Lower lobe of right lung (tissue), 2 donors: ENCODE measurements around the gene GALNTL6. TPM values are rescaled to one million over a fixed set of nuclear protein-coding genes. Genes with fewer than 3 reads are reported as not detected.

Source experiments
- ATAC-seq, 2 donors: fragments of 200-7000 bp; cut with Tn5 transposase; one replicate each; pipeline ENCODE4 v1.9.1; 2020 to 2022; ENCODE audit warnings: mild to moderate bottlenecking in 2 of 2, moderate library complexity in 2 of 2
- DNase-seq: peaks from one replicate; pipeline ENCODE4 v3.0.0-alpha.2; 2020
- H3K27ac ChIP-seq: fragments of 200-600 bp; one replicate; pipeline ENCODE4 v1.8.0; 2022
- H3K27me3 ChIP-seq: fragments of 200-600 bp; one replicate; pipeline ENCODE4 v1.8.0; 2022; ENCODE audit warnings: low read depth
- H3K36me3 ChIP-seq: fragments of 200-600 bp; one replicate; pipeline ENCODE4 v1.8.0; 2022; ENCODE audit warnings: mild to moderate bottlenecking
- H3K4me1 ChIP-seq: fragments of 200-600 bp; one replicate; pipeline ENCODE4 v1.8.0; 2022
- H3K4me3 ChIP-seq: fragments of 200-600 bp; one replicate; pipeline ENCODE4 v1.8.0; 2022; ENCODE audit warnings: mild to moderate bottlenecking
- H3K9me3 ChIP-seq: fragments of 200-600 bp; one replicate; pipeline ENCODE4 v1.8.0; 2022
- intact Hi-C: fragments of 100-400 bp; cut with DNase I; formaldehyde crosslinking; loops from one replicate; pipeline ENCODE4 v1.11.0; 2022
- total RNA-seq: library from RNA; stranded (reverse); fragmentation: NEBNext Ultra II Directional; extraction: Animal tissue kit (Norgen Biotek cat#: 25700); gene quantifications from one replicate; pipeline ENCODE4 v1.2.1, GENCODE V29; 2021
- TF ChIP-seq, protein P1 (sequence below): fragments of 200-600 bp; IDR thresholded peaks from one replicate; pipeline ENCODE4 v1.8.0; 2022; ENCODE audit warnings: antibody characterized with exemption, mild to moderate bottlenecking
- donor health status: DM: no; HTN: yes; CAD: no; lungs with severe emphysema.

Gene GALNTL6
- total RNA-seq, 1 donor from 2014 or later, result not detected

DNA sequence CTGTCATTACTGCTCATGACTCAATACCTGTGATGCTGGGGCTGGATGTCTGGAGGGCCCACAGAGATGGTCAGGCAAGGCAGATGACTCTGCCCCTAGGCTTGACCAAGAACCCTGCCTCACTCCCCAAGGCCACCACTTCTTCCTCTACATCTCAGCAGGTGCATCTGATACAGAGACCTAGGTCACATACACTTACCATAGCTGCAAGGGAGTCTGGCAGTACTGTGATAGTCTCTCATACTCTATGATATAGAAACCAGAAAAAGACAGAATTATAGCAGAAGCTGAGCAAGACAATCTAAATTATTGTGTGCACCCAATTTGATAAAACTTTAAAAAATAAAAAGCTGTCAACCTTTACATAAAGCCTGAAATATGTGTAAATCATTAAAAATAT, 878.3 kb downstream of the GALNTL6 start:
- no peak for DNase-seq

DNA sequence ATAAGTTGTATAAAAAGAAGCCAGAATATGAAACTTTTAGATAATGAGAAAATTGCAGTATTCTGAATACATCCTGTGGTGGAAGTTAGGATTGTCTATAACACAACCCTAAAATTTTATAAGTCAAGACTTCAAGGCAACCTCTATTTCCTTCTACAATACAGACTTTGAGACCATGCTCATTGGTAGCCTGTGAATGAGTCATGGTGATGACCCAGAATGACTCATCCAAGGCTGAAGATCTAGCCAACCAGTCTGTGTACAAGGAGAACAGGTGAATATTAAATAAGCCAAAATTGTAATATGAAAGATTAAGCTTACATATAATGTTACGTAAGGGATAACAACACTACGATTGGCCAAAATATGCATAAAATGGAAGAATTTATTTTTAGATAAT, 879.5 kb downstream of the GALNTL6 start:
- H3K27me3 ChIP-seq, result no peaks in the 10 kb centered on the region
- no peak for DNase-seq
- no peak overlapping the region for H3K27ac ChIP-seq
- TF ChIP-seq, protein P1, sequence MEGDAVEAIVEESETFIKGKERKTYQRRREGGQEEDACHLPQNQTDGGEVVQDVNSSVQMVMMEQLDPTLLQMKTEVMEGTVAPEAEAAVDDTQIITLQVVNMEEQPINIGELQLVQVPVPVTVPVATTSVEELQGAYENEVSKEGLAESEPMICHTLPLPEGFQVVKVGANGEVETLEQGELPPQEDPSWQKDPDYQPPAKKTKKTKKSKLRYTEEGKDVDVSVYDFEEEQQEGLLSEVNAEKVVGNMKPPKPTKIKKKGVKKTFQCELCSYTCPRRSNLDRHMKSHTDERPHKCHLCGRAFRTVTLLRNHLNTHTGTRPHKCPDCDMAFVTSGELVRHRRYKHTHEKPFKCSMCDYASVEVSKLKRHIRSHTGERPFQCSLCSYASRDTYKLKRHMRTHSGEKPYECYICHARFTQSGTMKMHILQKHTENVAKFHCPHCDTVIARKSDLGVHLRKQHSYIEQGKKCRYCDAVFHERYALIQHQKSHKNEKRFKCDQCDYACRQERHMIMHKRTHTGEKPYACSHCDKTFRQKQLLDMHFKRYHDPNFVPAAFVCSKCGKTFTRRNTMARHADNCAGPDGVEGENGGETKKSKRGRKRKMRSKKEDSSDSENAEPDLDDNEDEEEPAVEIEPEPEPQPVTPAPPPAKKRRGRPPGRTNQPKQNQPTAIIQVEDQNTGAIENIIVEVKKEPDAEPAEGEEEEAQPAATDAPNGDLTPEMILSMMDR, result no peak
- H3K4me3 ChIP-seq, result no peak overlapping the region
- no peak for ATAC-seq
- H3K36me3 ChIP-seq, result no peaks in the 10 kb centered on the region
- peaks cover 5% of the 10 kb centered on the region for H3K9me3 ChIP-seq
- intact Hi-C loops, result no loop called here
- H3K4me1 ChIP-seq, result no peaks in the 10 kb centered on the region

More for the DNA sequence above, 878.3 kb downstream of the GALNTL6 start:
- intact Hi-C loops, result no loop called here
- no peak for ATAC-seq
- H3K27ac ChIP-seq, result no peak overlapping the region
- TF ChIP-seq, protein P1, result no peak
- H3K9me3 ChIP-seq, result peaks cover 5% of the 10 kb centered on the region
- H3K4me3 ChIP-seq, result no peak overlapping the region
- H3K27me3 ChIP-seq, result no peaks in the 10 kb centered on the region
- H3K4me1 ChIP-seq, result no peaks in the 10 kb centered on the region
- no peaks in the 10 kb centered on the region for H3K36me3 ChIP-seq

DNA sequence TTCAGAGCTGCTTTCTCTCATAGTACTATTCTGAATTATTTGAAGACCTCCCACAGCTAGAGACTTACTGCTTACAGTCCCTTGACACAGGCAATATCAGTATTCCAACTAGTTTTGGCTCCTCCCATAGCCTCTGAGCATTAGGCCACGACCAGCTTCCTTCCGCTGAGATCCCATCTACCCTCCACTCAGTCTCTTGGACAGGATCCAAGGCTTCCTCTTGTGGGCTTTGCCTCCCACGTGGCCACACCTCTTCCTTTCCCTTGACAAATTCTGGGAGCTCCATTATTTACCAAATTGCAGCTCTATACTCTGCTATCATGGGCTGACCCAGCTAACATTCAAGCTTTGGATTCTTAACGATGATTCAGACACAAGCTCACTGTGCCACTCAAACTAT, 885.1 kb downstream of the GALNTL6 start:
- Histone ChIP-seq H3K4me3 (no peak overlapping the region), H3K27ac (no peak overlapping the region), H3K9me3 (no peaks in the 10 kb centered on the region), H3K4me1 (no peaks in the 10 kb centered on the region), H3K27me3 (no peaks in the 10 kb centered on the region), H3K36me3 (no peaks in the 10 kb centered on the region)
- no peak for ATAC-seq
- TF ChIP-seq, protein P1, result no peak
- DNase-seq, result no peak
- intact Hi-C loops, result no loop called here

DNA sequence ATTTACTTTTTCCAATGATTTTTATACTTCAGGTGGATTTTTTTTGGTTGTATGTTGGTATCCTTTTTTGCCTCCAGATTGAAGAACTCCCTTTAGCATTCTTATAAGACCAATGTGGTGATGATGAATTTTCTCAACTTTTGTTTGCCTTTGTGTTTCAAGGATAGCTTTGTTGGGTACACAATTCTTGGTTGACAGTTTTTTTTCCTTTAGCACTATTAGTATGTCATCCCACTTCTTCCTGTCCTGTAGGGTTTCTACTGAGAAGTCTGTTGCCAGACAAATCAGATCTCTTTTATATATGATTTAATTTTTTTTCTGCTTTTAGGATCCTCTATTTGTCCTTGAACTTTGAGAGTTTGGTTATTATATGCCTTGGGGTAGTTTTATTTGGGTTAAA, 892.4 kb downstream of the GALNTL6 start:
- H3K36me3 ChIP-seq, result no peaks in the 10 kb centered on the region
- intact Hi-C loops, result no loop called here
- TF ChIP-seq, protein P1, result no peak
- no peaks in the 10 kb centered on the region for H3K4me1 ChIP-seq
- H3K4me3 ChIP-seq, result no peak overlapping the region
- DNase-seq (no peak), ATAC-seq (no peak)
- no peaks in the 10 kb centered on the region for H3K27me3 ChIP-seq
- H3K9me3 ChIP-seq, result no peaks in the 10 kb centered on the region
- H3K27ac ChIP-seq, result no peak overlapping the region

DNA sequence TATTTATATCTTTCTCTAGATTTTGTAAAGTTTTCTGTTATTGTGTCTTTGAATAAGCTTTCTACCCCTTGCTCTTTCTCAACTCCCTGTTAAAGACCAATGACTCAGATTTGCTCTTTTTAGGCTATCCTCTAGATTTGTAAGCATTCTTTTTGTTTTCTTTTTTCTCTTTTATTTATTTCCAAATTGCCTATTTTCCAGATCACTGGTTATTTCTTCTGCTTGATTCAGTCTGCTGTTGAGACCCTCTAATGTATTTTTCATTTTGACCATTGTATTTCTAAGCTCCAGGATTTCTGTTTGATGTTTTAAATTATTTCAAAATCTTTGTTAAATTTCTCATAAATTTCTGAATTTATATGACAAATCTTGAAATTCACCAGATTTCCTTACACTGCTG, 892.8 kb downstream of the GALNTL6 start:
- Histone ChIP-seq H3K4me1 (no peaks in the 10 kb centered on the region), H3K27ac (no peak overlapping the region), H3K9me3 (no peaks in the 10 kb centered on the region), H3K36me3 (no peaks in the 10 kb centered on the region), H3K27me3 (no peaks in the 10 kb centered on the region), H3K4me3 (no peak overlapping the region)
- TF ChIP-seq, protein P1, result no peak
- no peak for ATAC-seq
- DNase-seq, result no peak
- intact Hi-C loops, result no loop called here

DNA sequence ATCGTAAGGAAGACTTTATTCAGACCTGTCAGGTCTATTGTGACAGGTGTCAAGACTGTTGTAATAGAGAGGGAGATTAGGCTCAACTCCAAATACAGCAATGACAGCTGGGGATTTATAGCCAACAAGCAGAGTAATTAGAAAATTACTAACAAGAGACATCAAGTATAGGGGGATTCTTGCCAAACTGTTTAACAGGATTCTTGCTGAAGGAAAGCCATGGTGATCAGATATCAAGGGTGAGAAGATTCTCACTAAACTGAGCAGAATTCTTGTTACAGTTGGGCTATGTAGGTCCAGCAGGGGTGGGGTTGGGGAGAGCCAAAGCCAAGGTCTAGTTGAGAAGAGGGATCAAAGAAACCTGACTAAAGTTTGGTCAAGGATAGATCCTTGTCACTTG, 894.4 kb downstream of the GALNTL6 start:
- intact Hi-C loops, result no loop called here
- H3K36me3 ChIP-seq, result no peaks in the 10 kb centered on the region
- TF ChIP-seq, protein P1, result no peak

More for the DNA sequence above, 894.4 kb downstream of the GALNTL6 start:
- H3K27me3 ChIP-seq, result no peaks in the 10 kb centered on the region
- no peaks in the 10 kb centered on the region for H3K9me3 ChIP-seq
- no peak for DNase-seq
- H3K27ac ChIP-seq, result no peak overlapping the region
- ATAC-seq, result no peak
- no peak overlapping the region for H3K4me3 ChIP-seq
- H3K4me1 ChIP-seq, result no peaks in the 10 kb centered on the region
